ENCODE data around the gene PELI1.
A peak's percentile ranks its signal among the peaks of the same experiment; 100 is the strongest.

PELI1 gene

DNA sequence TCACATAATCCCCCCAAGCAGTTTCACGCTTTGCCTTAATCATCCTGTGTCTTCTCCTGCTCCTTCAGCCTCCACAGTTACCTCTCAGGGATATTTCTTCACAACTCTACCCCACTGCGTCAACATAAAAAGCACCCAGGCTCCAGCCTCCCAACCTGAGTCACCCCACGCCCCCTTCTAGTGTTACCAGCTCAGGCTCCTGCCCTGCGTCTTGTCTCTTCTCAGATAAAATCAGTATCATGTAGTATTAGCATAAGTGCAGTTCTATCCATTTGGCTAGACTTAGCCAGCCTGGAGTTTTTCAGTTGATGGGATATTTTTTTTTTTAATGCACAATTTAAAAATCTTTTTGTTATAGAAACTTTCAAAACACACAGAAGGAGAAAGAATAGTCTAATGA is 9.6 kb upstream of the PELI1 start:
- DNase-seq (ENCODE audit: low read depth) = no peak

DNA sequence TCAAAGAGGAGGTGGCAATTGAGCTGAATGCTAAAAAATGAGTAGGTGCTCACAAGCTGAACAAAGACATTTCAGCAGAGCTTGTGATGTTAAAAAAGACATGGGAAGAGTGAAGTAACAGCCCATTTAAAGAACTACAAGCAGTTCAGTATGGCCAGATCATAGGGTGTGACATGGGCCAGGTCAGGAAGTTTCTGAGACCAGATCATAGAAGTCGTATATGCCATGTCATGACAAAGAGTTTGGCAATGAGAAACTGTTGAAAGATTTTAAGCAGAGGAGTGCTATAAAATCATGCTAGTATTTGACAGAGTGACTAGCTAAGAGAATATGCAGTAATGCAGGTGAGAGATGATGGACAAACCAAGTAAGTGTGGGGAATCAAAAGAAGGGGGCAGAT is 7.3 kb upstream of the PELI1 start:
- no peak for DNase-seq (ENCODE audit: low read depth)

DNA sequence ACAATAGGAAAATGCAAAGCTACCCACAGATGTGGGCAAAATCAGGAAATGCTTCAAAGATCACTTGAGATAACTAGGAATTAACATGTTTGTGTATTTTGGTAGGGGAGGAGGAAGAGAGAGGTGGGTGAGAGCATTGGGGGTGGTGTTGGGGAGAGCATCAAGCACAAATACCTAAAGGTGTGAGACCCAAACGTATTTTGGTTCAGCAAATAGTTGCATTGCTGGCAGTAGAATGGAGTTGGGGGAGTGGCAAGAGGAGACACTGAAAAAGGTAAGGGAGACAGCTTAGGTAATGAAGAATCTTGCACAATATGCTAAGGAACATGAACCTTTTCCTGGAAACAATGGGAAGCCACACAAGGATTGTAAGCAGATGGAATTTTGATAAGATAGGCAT is 1.5 kb upstream of the PELI1 start:
- no peak for DNase-seq (ENCODE audit: low read depth)

DNA sequence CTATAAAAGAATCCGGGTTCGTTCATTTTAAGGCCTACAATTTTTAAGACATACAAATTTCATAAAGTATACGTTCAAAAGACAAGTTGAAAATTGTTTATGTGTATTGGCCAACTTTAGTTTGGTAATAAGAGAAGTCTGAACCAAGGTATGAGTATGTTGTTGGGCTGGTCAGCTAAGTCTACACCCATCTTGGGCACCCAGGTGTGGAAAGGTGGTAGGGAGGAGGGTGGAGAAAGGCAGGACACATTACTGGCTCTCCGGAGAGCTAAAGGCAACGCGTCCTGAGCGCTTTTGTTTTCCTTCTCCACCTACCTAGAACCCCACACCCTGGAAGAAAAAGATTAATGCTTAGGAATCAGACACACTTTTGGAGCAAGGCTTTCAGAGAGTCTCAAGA is 899 bp upstream of the PELI1 start:
- no peak for DNase-seq (ENCODE audit: low read depth)

DNA sequence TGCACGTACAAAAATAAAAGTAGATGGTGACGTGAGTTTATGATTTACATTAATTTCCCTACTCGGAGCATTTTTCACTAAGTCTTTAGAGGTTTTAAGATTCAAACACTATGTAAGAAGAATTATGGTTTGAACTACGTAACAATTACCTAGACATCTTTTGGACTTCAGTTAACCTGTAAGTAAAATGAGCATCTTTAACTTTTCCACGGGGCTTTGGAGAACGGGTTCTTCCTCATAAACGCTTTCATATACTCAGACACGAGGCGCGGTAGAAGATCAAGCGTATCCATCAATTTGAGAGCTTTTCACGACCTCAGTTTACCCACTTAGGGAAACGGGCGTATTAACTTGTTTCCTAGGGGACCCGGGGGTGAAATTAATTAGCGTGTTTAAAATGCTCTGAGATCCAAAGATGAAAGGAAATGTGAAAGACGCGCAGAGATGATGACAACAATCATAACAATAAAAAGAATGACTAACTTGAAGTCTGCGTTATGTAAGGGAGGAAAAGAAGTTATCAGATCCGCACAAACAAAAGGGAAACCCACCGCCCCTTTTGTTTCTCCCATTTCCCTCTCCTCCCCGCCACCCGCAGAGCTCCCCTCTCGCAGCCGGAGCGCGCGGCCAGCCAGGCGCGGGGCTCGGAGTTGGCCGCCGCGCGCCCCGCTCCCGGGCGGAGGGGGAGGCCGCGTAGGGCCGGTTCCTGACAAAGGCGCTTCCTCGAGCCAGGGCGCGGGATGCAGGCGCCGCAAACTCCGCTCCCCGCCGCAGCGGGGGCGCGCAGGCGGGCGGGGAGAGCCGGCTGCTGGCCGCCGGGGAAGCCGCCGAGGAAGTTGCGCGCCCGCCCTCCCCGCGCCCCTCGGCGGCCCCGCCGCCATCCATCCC is 807 bp downstream of the PELI1 start:
- peak; percentile 27 for DNase-seq (ENCODE audit: low read depth)

DNA sequence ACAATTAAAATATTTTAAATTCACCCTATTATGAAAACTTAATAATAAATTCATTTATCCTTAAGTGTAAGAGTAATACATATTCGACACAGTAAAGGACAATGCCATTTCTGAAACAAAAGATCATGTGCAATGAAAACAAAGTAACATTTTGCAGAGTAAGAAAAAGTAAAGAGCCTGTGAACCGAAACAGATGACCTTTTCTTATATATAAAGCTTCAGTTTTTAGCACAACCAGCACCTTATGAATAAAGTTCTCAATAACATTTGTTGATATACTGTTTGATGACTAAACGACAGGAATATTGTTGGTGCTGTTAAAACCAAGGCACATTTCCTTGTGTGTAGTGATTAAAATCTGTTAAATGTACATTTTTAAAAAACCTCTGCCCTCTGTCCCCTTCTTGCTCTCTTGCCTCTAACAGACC is 1.5 kb downstream of the PELI1 start:
- DNase-seq (ENCODE audit: low read depth) = no peak

DNA sequence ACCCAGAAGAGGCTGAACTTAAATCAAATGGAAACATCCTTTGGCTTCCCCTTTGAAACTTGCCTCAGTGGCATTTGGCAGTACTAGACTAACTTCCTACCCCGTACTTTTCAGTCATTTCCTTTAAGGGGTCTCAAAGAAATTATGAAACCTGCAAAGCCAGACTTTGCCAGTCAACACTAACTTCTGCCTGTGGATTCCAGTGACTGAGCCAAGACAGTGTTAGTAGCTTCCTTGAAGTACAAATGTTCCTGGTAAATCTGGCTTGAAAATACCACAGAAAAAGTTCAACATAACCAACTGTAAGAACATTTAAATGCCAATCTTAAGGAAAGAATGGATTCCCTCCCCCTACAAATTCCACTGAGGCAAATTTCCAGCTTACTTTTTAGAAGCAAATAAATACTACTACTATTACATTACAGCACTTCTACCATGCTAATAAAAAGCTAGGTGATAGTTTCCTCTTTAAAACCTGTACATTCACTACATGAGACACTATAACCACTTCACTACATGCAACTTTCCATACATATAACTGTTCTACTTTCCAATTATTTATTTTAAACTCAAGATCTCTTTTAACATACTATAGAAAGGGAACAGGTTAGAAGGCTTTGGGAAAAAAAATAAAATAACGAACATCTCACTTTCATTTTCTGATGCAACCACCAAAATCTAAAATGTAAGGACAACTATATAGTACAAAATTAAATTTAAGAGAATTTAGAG is 2.4 kb downstream of the PELI1 start:
- DNase-seq (ENCODE audit: low read depth) = no peak

DNA sequence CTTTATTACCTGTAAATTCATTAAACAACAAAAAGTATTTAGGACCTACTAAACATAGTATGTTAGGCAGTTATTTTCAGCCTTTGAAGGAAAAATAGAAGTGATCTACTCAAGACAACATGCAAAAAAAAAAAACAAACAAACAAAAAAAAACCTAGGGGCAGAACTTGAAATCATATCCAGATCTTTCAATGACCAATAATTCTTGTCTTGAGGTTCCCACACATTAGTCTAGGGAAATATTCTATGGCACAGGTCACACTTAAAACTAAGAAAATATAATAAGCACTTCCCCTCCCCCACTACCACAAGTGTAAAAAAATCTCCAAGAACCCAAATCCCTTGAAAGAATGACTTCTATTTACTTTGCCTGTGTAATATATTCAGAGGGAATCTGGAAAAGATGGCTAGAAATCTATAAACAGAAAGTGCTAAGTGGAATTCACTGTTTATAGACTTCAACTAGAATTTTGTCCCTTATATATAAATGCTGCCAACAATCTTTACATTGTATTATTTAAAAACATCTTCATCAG is 3.5 kb downstream of the PELI1 start:
- no peak for DNase-seq (ENCODE audit: low read depth)

DNA sequence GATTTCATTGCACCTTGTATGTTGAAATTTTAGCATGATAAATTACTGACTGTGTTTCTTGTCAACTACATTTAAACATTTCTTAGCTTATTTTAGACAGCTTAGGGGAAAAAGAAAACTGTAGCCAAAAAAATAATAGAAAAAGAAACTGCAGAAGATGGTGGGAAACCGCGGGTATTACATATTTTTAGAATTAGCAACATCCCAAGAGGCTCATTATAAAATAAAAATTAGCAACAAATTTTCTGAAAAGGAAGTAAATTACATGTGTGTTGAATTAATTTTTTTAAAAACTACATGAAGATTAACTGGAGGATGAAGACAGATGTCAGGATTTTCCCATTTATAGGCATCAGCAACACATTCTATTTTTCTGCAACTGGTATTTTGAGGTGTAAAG is 4.3 kb downstream of the PELI1 start:
- DNase-seq (ENCODE audit: low read depth) = no peak

DNA sequence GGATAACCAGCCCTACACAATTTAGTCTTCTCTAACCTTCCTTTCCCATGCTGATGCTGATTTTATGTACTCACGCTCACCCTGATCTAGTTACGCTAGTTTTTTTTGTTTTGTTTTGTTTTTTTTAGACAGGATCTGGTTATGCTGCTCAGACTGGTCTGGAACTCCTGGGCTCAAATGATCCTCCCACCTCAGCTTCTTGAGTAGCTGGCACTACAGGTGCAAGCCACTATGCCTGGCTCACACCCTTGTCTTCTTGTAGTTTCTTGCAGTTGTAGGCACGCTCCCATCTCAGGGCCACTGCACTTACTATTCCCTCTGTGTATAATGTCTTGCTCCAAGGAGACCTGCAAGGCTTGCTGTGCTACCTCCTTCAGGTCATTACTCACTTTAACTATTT is 6.2 kb downstream of the PELI1 start:
- no peak for DNase-seq (ENCODE audit: low read depth)

DNA sequence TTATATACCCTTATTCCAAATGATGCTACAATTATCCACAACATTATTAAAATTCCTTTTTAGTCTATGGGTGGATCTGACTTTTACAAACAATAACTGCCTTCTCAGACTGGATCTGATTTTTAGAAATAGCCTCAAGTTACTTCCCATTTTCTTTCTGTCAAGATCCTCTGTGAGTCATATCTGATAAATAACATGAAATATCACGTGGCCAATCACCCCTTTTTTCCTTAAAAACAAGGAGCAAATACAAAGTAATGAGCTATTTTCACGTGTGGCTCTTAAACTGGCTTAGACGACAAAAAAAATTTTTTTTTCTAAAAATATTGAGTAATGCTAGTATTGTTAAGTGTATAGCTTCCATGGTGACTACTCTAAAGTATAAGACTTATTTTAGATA is 6.7 kb downstream of the PELI1 start:
- DNase-seq (ENCODE audit: low read depth) = no peak

DNA sequence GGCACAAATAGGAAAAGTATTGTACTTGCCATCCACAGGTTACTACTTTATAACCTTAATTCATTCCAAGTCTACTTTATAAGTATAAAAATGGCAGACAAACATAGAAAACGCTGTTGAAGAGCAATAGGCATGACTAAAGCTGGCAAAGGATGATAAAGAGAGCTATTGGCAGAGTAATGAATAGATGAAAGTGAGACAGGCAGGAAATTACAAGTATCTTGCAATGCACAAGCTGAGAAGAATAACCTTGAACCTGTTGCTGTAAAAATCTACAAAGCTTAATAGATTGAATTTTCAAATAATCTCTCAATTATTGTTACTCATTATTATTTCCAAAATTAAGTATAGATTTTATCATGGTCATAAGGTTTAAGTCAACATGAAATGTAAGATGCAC is 8.8 kb downstream of the PELI1 start:
- DNase-seq (ENCODE audit: low read depth) = no peak

DNA sequence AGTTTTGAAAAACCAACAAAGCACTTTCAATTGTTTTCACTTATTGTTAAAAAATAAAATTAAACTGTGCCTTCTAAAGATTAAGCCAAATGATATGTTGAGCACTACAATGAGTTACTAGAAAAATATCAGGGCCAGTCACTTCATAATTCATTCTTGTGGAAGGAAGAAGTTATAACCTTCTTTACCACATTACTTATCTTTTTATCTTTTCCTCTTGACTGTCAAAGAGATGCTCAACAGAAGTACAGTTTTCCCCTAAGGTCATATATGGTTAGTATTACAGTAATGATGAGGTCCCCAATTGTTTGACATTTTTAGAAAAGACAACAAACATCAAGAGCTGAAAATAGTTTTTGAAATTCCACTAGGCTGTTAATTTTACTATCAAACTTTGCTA is 9.4 kb downstream of the PELI1 start:
- no peak for DNase-seq (ENCODE audit: low read depth)

DNA sequence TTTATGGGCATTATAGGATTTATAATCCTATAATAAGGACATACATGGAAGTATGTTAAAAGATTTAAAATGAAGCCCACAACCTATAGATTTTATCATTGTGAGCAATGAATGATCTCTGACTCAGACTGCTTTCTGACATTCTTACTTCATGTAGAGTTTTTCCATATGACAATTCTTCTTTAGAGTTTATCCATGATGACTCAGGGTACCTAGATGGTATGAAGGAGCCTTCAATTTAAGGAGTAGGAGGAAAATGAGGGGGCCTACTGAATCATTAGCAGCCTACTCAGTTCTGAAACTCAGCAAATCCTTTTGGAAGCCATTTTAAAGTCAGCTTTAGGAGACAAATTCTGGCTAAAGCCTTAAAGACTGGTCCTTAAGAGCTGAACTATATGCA is 10.4 kb downstream of the PELI1 start:
- DNase-seq (ENCODE audit: low read depth) = no peak

DNA sequence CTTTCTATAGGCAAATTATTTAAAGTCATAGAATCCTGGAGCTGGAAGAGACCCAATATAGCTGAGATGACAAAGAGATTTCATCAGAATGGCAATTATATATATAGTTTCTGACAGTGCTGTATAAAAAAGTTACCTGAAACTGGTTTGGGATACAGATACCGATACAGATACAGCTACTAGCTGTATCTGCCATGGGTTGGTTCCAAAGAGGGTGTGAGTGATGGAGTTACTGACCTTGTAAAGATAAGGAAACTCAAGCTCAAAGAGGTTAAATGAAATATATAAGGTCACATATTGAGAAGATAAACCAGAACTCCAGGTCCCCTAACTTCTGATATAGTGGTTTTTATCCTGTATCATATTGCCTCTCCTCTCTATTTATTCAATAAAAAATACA is 10.9 kb downstream of the PELI1 start:
- DNase-seq (ENCODE audit: low read depth) = no peak

DNA sequence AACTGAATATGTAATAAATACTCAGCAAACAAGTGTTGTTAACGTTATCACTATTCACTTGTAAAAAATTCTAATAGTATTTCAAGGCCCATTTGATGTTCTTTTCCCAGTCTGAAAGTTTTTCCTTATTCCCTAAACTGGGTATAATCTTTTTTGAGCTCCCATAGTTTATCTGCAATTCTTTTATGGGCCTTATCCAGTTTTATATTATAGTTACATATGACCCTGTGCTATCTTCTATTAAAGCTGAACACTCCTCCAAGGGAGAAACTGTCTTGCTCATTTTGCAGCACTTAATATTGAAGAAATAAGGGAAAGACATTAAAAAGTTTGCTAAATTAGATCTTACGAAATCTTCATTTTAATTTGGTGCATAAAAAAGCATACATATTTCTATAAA is 13.9 kb downstream of the PELI1 start:
- DNase-seq (ENCODE audit: low read depth) = no peak

DNA sequence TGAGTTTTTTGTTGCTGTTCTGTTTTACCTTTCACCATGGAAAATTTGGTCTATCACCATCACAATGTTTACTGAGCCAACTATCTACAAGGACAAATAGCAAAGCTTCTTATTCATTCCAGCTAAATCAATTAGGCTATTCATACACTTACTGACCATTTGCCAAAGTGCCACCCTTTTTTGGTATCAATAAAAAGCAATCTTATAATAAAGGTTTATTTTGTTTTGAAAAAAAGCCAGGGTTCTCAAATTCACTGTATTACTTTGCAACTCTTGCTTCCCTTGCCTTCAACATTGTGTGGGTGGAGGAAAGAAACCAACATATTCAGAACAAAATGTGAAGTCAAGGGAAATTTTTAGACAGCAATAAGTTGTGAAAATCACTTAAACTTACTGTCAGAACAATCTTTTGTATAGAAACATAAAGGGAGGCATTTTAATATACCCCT is 15.3 kb downstream of the PELI1 start:
- DNase-seq (ENCODE audit: low read depth) = no peak

DNA sequence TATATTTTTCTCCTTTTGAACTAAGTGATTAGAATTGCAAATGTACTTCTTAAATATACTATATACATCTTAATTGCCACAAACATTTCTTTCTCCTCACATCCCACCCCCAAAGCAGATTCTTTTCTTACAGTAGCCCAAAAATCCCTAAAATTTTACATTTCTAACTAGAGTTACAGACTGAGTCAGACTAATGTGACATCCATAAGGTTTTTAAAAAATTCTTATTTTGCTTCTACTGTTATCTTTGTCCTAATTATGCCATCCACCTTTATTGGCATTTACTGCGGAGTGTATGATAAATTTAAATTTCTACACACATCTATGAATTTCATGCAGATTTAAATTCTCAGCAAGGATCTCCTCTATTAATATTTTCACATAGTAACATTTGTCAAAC is 15.8 kb downstream of the PELI1 start:
- no peak for DNase-seq (ENCODE audit: low read depth)

DNA sequence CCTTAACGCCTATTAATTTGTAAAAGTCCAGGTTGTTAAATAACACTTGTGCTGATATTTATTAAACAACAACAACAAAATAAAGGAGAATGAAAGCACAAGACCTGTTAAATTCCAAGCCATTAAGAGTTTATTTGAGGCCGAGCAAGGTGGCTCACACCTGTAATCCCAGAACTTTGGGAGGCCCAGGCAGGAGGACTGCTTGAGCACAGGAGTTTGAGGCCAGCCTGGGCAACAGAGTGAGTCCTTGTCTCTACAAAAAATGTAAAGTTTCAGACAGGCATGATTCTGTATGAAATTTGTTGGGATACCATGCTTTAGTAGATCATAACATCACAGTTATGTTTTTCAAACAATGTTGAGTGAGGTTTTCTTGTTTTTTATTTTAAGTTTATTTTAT is 17.1 kb downstream of the PELI1 start:
- no peak for DNase-seq (ENCODE audit: low read depth)

DNA sequence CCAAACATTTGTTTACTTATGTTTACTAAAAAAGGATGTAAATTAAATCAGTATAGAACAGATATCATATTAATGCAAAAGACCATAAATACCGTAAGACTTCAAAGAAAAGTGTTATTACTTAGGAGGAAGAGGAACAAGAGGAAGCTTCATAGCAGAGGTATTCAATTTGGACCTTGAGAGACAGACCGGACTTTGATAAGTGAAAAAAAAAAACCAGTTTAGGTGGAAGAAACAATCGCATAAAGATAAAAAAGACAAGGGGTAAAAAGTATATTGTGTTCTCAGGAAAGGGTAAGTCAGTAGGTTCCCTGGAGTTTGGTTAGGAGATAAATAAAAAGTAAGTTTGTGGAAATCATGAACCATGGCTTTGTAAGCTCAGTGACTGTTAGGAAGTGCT is 17.6 kb downstream of the PELI1 start:
- DNase-seq (ENCODE audit: low read depth) = no peak

DNA sequence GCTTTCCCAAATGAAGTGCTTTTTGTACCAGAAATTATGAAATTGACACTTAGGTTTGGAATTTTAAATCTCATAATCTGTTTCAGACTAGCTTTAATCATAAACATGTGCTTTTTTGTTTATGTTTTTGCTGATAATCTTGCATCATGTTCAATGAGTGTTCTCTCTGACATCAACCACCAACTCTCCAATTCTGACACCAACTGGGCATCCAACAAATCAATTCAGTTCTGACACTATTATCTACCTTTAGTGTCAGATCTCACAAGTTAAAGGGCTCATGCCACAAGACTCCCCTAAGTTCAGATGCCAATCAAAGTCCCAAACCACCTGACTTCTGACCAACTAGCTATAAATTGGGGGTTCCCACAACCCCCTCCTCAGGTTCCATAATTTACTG is 19.6 kb downstream of the PELI1 start:
- no peak for DNase-seq (ENCODE audit: low read depth)

DNA sequence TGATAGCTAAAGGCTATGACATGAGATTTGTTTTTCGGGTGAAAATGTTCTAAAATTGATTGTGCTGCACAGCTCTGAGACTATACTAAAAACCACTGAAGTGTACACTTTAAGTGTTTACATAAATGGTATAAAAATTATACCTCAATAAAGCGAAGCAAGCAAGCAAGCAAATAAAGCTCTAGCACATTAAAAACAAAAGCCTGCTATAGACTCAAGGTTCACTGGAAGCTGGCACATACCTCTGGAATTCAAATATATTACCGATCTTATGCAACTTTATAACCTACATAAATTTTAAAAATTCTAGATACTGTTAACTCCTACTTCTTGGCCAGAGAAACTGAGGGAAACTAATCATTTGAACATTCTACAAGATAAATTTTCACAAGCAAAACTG is 20.1 kb downstream of the PELI1 start:
- no peak for DNase-seq (ENCODE audit: low read depth)

DNA sequence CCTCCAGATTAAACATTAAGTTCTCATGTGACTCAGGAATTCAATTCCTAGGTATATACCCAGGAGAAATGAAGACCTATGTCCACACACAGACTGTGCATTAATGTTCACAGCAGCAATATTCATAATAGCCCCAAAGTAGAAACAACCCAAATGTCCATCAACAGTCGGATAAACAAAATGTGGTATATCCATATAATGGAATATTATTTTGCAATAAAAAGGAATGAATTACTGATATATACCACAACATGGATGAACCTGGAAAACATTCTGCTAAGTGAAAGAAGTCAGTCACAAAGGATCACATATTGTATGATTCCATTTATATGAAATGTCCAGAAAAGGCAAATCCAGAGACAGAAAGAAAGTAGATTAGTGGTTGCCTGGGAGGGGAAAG is 20.5 kb downstream of the PELI1 start:
- no peak for DNase-seq (ENCODE audit: low read depth)

Data from activated T-cell treated with anti-CD3 and anti-CD28 coated beads for 48 hours (primary cell).